Epidermal melanocyte (primary cell): ENCODE results near the gene SYTL4.

Source experiments
- DNase-seq: peaks from one replicate; pipeline ENCODE4 v3.0.0; 2011; ENCODE audit warnings: low spot score; ENCODE audit not compliant: insufficient read length

The SYTL4 gene

GRCh38 chrX:100648458-100649417, 83.2 kb downstream of the SYTL4 start:
- no peak for DNase-seq

GRCh38 chrX:100647739-100648138, 84.2 kb downstream of the SYTL4 start:
- no peak for DNase-seq

DNA sequence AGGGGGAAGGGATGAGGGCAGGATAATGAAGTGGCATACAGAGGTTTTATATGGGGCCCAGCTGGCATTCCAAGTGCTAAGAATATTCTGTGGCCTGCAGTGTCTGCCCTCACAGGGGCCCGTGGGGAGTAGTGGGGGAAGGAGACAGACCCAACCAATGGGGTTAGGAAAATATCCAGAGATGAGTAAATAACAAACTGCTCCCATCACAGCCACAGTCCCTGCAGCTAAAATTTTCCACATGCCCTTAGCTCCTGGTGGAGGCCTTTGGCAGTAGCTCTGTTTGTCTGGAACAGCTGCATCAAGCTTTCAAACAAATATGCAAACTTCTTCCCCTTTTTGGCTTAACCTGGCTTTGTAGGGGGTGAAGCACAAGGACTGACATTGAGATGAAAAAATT, 84.8 kb downstream of the SYTL4 start:
- no peak for DNase-seq

- DNase-seq: no peak
These were observed 86.8 kb downstream of the SYTL4 start for GRCh38 chrX:100645106-100645505.

- no peak for DNase-seq
These were observed 87.7 kb downstream of the SYTL4 start, which contains the start of gene SRPX2 for GRCh38 chrX:100643956-100644860. TSS of gene SRPX2 (plus strand) at chrX:100644199. CDS start at chrX:100646323, 2,124 bp downstream.

DNA sequence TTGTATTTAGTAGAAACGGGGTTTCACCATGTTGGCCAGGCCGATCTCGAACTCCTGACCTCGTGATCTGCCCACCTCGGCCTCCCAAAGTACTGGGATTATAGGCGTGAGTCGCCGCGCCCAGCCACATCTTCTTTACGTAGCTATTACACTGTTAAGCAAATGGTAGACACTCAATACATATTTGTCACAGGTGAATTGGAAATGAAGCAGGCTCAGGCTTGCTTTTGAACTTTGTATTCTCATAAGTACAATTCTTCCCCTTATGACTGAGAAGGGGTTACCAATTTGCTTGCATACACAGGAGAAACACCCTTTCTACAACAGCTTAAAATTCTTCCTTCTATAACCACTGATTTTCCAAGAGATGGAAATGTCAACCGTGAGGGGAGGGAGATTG, 88.7 kb downstream of the SYTL4 start:
- no peak for DNase-seq

GRCh38 chrX:100642290-100642689, 89.6 kb downstream of the SYTL4 start:
- DNase-seq: no peak

- peak; percentile 72 for DNase-seq
These were observed 95.5 kb downstream of the SYTL4 start, which contains the start of gene TSPAN6 for GRCh38 chrX:100636321-100636991. TSS of gene TSPAN6 (minus strand) at chrX:100636806. CDS start at chrX:100636694, 112 bp downstream.

DNA sequence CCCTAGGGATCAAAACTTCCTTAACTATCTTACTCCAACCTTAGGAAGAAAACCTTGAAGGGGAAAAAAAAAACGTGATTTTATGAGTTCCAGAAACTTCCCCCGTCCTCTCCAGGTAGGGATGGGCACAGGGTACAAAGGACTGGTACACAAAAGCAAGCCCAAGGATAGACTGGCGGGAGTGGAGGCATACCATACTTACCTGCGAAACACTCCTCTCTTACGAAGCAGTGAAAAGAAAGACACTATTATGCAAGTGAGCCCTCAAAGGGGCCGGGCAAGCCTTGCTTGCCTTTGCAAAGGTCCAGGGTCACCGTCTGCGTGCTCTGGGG, 96.0 kb downstream of the SYTL4 start:
- no peak for DNase-seq

GRCh38 chrX:100635040-100635439, 96.9 kb downstream of the SYTL4 start:
- DNase-seq: no peak

DNA sequence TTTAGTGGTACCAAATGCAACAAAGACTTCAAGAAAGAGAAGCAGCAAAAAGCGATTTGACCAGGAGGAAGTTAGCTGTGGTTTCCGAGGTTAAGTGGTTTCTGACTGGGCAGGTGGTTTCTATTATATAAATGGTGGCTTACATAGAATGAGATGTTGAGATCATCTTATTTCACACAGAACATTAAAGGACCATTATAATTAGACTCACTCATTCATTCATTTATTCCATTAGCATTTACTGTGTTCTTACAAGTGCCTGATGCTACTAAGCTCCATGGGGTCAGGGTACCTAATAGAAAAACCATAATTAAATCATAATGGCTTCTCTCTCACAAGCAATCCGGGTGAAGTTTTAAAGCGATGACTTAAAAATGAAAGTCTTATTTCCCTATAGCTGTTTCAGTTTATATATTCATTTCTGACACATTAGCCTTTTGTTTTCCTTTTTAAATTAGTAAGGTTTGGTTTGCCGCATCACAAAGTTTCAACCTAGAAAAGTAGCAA, 105.9 kb downstream of the SYTL4 start:
- DNase-seq: no peak
